D721Med (cell line): ENCODE measurements around the gene NRROS.

ENCODE experiments used
- DNase-seq: peaks from one replicate; pipeline ENCODE4 v3.0.0; 2011; ENCODE audit warnings: low spot score; ENCODE audit not compliant: insufficient read length
- FAIRE-seq: peaks from 2 replicates; lab custom pipeline; 2011; peaks lifted over from hg19 to GRCh38; lab: Jason Lieb, UNC
- CTCF ChIP-seq: IDR thresholded peaks from 2 replicates; pipeline ENCODE4 v1.5.1; 2012; ENCODE audit warnings: mild to moderate bottlenecking, control low read depth; ENCODE audit not compliant: insufficient read depth; ENCODE audit errors: missing control alignments

Gene NRROS

GRCh38 chr3:196694941-196695848 is 55.7 kb downstream of the NRROS start:
- DNase-seq (no peak), FAIRE-seq (no peak)
- TF ChIP-seq CTCF, result no peak

- DNase-seq, result no peak
- no peak for FAIRE-seq
- TF ChIP-seq CTCF, result no peak
Measured at GRCh38 chr3:196695849-196696226, 56.3 kb downstream of the NRROS start.

- FAIRE-seq (no peak), DNase-seq (no peak)
- TF ChIP-seq CTCF, result no peak
Measured at GRCh38 chr3:196697270-196697669, 57.8 kb downstream of the NRROS start.

- DNase-seq (no peak), FAIRE-seq (no peak)
- no peak for TF ChIP-seq CTCF
Measured at GRCh38 chr3:196699749-196700148, 60.3 kb downstream of the NRROS start.

GRCh38 chr3:196700801-196701200 is 61.3 kb downstream of the NRROS start:
- DNase-seq, result no peak
- TF ChIP-seq CTCF, result no peak
- no peak for FAIRE-seq

GRCh38 chr3:196706327-196706726 is 66.8 kb downstream of the NRROS start:
- no peak for TF ChIP-seq CTCF
- no peak for FAIRE-seq
- no peak for DNase-seq

- FAIRE-seq, result no peak
- TF ChIP-seq CTCF, result no peak
- DNase-seq, result no peak
Measured at GRCh38 chr3:196706731-196707130, 67.2 kb downstream of the NRROS start.
